ENCODE results near the gene PAF1. TPM values are rescaled to one million over a fixed set of nuclear protein-coding genes. Genes with fewer than 3 reads are reported as not detected.

Gene PAF1
- total and polyA plus RNA-seq, 2 of the 13 experiments (the other 11 are each of a cell fraction or from before 2014, with no cell fraction given) = 30.2 to 31.1 TPM

GRCh38 chr19:39409208-39410016, 18.5 kb upstream of the PAF1 start (continued):
- TF ChIP-seq ZNF33B (CRISPR knock-in tag; IDR thresholded peaks at IDR 0.05) (no peak), ZNF747 (CRISPR knock-in tag; IDR thresholded peaks at IDR 0.05; ENCODE audit: borderline replicate concordance) (no peak), ZSCAN12 (CRISPR knock-in tag; IDR thresholded peaks at IDR 0.05) (no peak), FUBP1 (CRISPR knock-in tag; IDR thresholded peaks at IDR 0.05; ENCODE audit: borderline replicate concordance) (no peak), THRA (CRISPR knock-in tag; IDR thresholded peaks at IDR 0.05; ENCODE audit: borderline replicate concordance) (no peak), ZNF792 (CRISPR knock-in tag; IDR thresholded peaks at IDR 0.05) (no peak), GRHL1 (CRISPR knock-in tag; conservative IDR thresholded peaks at IDR 0.05) (no peak), KAT8 (CRISPR knock-in tag; IDR thresholded peaks at IDR 0.05) (no peak), GATA4 (IDR thresholded peaks at IDR 0.05; ENCODE audit: borderline replicate concordance, low read depth) (no peak), REXO4 (CRISPR knock-in tag; IDR thresholded peaks at IDR 0.05; ENCODE audit: borderline replicate concordance) (no peak), ZUFSP (CRISPR knock-in tag; IDR thresholded peaks at IDR 0.05; ENCODE audit: borderline replicate concordance) (no peak), PITX1 (CRISPR knock-in tag; IDR thresholded peaks at IDR 0.05) (no peak), MLXIP (CRISPR knock-in tag; IDR thresholded peaks at IDR 0.05; ENCODE audit: borderline replicate concordance) (no peak), JUND (CRISPR knock-in tag; IDR thresholded peaks at IDR 0.05) (peak; percentile 65; the same call in 1 of the 2 replicates), TEF (CRISPR knock-in tag; IDR thresholded peaks at IDR 0.05) (no peak)

All from HepG2 (cell line).